HFFc6 (cell line): ENCODE results near the gene PTF1A. TPM values are rescaled to one million over a fixed set of nuclear protein-coding genes. Genes with fewer than 3 reads are reported as not detected.

Source experiments
- DNase-seq: peaks from one replicate; pipeline ENCODE4 v3.0.0-alpha.2; 2018
- H3K27ac Mint-ChIP-seq: 2 replicates; pipeline ENCODE4 v1.8.0; 2020; ENCODE audit warnings: mild to moderate bottlenecking, mixed read lengths
- H3K27me3 Mint-ChIP-seq: 2 replicates; pipeline ENCODE4 v1.8.0; 2021; ENCODE audit warnings: mild to moderate bottlenecking, moderate library complexity, mixed read lengths; ENCODE audit not compliant: insufficient read depth
- H3K36me3 Mint-ChIP-seq: 2 replicates; pipeline ENCODE4 v1.8.0; 2021; ENCODE audit warnings: low read depth, mixed read lengths
- H3K4me1 Mint-ChIP-seq: 2 replicates; pipeline ENCODE4 v1.8.0; 2020; ENCODE audit warnings: low read depth, mixed read lengths
- H3K4me3 Mint-ChIP-seq: 2 replicates; pipeline ENCODE4 v1.8.0; 2020; ENCODE audit warnings: mild to moderate bottlenecking, moderate library complexity, mixed read lengths
- H3K9me3 Mint-ChIP-seq: 2 replicates; pipeline ENCODE4 v1.8.0; 2020; ENCODE audit warnings: mild to moderate bottlenecking, mixed read lengths
- long read RNA-seq: library from polyadenylated mRNA; unstranded; transcript quantifications from one replicate; pipeline ENCODE4 v2.0.0, GENCODE V29; 2019
- total RNA-seq, 6 experiments: library from RNA; stranded (reverse); fragmentation: NEBNext Ultra II Directional; extraction: Animal tissue kit (Norgen Biotek cat#: 25700); gene quantifications; 2 replicates in 1 of 6; 3 replicates in 5 of 6; pipeline ENCODE4 v1.2.3, GENCODE V29; 2021
- TF ChIP-seq, protein P1 (sequence below): fragments of 200-600 bp; sonication (generic); IDR thresholded peaks from 2 replicates; pipeline ENCODE4 v1.5.0; 2021; ENCODE audit warnings: antibody characterized with exemption, mild to moderate bottlenecking

PTF1A gene, protein sequence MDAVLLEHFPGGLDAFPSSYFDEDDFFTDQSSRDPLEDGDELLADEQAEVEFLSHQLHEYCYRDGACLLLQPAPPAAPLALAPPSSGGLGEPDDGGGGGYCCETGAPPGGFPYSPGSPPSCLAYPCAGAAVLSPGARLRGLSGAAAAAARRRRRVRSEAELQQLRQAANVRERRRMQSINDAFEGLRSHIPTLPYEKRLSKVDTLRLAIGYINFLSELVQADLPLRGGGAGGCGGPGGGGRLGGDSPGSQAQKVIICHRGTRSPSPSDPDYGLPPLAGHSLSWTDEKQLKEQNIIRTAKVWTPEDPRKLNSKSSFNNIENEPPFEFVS
- not detected for total RNA-seq
- long read RNA-seq, result 0 reads

DNA sequence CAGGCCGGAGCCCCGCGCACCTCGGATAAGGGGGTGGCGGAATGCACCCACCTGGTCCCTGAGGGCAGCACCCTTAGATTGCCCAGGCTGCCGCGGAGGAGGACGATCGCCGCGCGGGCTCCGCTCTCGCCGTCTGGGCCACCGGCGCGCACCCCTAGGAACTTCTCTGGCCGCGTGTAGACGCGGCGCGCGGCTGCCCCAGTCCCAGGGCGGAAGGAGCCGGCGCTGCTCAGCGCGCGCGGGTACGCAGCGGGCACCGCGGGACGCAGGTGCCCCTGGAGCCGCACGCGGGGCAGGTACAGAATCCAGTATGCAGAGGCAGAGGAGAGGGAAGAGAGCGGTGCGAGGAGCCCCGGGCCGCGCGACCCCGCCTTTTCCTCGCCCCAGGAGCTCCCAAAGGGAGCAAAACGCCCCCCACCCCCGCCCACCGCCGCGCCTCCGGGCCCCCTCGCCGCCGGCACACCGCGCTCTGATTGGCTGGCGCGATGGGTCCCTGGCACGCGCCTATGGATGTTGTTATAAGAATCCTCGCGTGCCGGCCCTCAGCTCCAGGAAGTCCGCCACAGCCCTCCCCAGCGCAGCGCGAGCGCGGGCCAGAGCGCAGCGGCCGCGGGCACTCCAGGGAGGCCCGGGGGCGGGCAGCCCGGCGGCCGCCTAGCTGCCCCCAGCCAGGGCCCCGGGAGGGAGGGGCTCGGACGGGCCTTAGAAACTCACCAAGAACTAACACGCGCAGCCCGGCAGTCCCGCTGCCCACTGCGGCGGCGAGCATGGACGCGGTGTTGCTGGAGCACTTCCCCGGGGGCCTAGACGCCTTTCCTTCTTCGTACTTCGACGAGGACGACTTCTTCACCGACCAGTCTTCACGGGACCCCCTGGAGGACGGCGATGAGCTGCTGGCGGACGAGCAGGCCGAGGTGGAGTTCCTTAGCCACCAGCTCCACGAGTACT is at the start of gene PTF1A:
Gene PTF1A (plus strand): TSS at position 549 of the 948 bp plus-strand sequence. CDS start 219 bp downstream, at position 768.
- H3K4me1 Mint-ChIP-seq, result no peaks in the 10 kb centered on the region
- DNase-seq, result no peak
- H3K9me3 Mint-ChIP-seq, result no peaks in the 10 kb centered on the region
- H3K27ac Mint-ChIP-seq, result no peak within 1 kb of the TSS
- TF ChIP-seq, protein P1, sequence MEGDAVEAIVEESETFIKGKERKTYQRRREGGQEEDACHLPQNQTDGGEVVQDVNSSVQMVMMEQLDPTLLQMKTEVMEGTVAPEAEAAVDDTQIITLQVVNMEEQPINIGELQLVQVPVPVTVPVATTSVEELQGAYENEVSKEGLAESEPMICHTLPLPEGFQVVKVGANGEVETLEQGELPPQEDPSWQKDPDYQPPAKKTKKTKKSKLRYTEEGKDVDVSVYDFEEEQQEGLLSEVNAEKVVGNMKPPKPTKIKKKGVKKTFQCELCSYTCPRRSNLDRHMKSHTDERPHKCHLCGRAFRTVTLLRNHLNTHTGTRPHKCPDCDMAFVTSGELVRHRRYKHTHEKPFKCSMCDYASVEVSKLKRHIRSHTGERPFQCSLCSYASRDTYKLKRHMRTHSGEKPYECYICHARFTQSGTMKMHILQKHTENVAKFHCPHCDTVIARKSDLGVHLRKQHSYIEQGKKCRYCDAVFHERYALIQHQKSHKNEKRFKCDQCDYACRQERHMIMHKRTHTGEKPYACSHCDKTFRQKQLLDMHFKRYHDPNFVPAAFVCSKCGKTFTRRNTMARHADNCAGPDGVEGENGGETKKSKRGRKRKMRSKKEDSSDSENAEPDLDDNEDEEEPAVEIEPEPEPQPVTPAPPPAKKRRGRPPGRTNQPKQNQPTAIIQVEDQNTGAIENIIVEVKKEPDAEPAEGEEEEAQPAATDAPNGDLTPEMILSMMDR, result no peak
- H3K27me3 Mint-ChIP-seq, result peaks cover 43% of the 10 kb centered on the region
- H3K4me3 Mint-ChIP-seq, result no peak within 1 kb of the TSS
- no peaks in the 10 kb centered on the region for H3K36me3 Mint-ChIP-seq

DNA sequence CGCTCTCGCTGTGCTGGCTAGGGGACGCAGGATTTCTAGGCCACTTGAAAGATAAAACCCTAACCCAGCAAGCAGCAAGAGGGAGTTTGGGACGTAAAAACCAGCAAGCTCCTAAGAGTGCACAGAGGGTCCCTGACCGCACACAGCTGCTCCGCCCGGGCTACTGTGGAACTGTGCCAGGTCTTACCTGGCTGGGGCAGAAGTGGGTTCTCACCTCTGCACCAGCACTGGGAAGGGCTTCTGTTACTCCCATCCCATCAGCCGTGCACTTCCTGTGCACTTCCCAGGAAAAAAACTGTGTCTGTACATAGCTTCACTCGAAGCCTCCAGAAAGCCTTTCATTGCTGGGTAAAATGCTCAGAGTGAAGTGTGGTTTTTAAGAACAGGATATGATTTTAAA is 45.9 kb upstream of the PTF1A start:
- Mint-ChIP-seq H3K36me3 (no peaks in the 10 kb centered on the region), H3K27me3 (peaks cover 16% of the 10 kb centered on the region; the same call in 1 of the 2 replicates), H3K9me3 (no peaks in the 10 kb centered on the region), H3K27ac (no peak overlapping the region), H3K4me1 (no peaks in the 10 kb centered on the region), H3K4me3 (no peak overlapping the region)
- TF ChIP-seq, protein P1, result no peak
- DNase-seq, result no peak

DNA sequence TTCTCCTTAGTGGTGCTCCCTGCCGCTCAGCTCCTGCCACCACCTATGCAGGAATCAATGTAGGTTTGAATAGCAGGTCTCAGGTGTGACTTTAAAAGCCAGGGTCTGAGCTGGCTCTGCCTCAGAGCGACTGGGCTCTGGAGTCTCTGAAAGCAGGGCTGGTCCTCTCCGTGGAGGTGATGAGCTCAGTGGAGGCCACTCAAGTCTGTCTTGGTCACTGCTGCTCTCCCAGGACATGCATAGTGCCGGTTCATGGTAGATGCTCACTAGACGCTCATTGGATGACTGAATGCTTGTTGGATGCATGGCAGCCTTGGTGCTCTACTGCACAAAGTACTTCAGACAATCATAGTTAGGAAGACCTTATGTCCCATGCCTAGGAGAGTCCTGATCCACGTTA is 45.1 kb upstream of the PTF1A start:
- H3K4me1 Mint-ChIP-seq, result no peaks in the 10 kb centered on the region
- TF ChIP-seq, protein P1, result no peak
- H3K4me3 Mint-ChIP-seq, result no peak overlapping the region
- no peak overlapping the region for H3K27ac Mint-ChIP-seq
- no peaks in the 10 kb centered on the region for H3K36me3 Mint-ChIP-seq
- DNase-seq, result no peak
- no peaks in the 10 kb centered on the region for H3K9me3 Mint-ChIP-seq
- H3K27me3 Mint-ChIP-seq, result peaks cover 16% of the 10 kb centered on the region; the same call in 1 of the 2 replicates

DNA sequence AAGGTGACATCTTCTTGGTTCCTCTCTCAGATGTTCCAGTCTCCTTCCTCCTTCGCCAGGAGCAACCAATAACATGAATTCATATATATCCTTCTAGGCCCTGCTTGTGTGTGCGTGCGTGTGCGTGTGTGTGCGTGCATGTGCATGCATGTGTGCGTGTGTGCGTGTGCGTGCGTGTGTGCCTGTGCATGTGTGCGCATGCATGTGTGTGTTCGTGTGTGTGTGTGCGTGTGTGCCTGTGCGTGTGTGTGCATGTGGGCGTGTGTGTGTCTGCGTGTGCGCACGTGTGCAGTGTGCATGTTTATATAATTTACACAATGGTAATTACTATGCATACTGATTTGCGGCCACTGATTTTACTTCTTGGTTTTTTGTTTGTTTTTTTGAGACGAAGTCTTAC is 43.9 kb upstream of the PTF1A start:
- no peaks in the 10 kb centered on the region for H3K36me3 Mint-ChIP-seq
- H3K4me1 Mint-ChIP-seq, result no peaks in the 10 kb centered on the region
- no peaks in the 10 kb centered on the region for H3K9me3 Mint-ChIP-seq
- H3K27me3 Mint-ChIP-seq, result peaks cover 16% of the 10 kb centered on the region; the same call in 1 of the 2 replicates
- H3K4me3 Mint-ChIP-seq, result no peak overlapping the region
- TF ChIP-seq, protein P1, result no peak
- no peak for DNase-seq
- no peak overlapping the region for H3K27ac Mint-ChIP-seq

DNA sequence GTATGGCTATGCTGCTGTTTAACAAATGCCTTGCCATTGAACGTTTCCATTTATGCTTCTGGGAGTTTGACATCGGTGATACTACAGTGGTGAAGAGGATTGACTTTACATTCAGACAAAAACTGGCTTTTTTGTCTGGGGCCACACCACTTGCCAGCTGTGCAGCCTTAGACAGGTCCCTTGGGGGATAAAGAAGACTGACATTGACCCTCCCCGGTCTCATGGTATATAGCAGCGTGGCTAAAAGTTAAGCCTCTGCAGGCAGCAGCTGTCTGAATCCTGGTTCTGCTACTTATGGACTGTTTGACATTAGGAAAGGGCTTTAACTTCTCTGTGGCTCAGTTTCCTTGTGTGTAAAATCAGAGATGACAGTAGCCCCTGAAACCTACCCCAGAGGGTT is 42.0 kb upstream of the PTF1A start:
- Mint-ChIP-seq H3K27ac (no peak overlapping the region), H3K4me3 (no peak overlapping the region), H3K4me1 (no peaks in the 10 kb centered on the region), H3K36me3 (no peaks in the 10 kb centered on the region), H3K27me3 (peaks cover 13% of the 10 kb centered on the region; the same call in 1 of the 2 replicates), H3K9me3 (no peaks in the 10 kb centered on the region)
- TF ChIP-seq, protein P1, result no peak
- no peak for DNase-seq
